Stimulated activated CD8-positive, alpha-beta memory T cell treated with anti-CD3 and anti-CD28 coated beads, Interleukin-12 subunit alpha, Interleukin-12 subunit beta, amount 100 ng/mL, for 1 hour (primary cell): ENCODE data around the gene TXNRD2.
"Not testable (repeated sequence)": the region's sequence is repeated elsewhere in the genome, so short reads cannot be mapped to it uniquely, and the experiment has no call there.

ENCODE experiments used
- DNase-seq: peaks from one replicate; pipeline ENCODE4 v3.0.0-alpha.2; 2020; ENCODE audit warnings: low read depth

The TXNRD2 gene

DNA sequence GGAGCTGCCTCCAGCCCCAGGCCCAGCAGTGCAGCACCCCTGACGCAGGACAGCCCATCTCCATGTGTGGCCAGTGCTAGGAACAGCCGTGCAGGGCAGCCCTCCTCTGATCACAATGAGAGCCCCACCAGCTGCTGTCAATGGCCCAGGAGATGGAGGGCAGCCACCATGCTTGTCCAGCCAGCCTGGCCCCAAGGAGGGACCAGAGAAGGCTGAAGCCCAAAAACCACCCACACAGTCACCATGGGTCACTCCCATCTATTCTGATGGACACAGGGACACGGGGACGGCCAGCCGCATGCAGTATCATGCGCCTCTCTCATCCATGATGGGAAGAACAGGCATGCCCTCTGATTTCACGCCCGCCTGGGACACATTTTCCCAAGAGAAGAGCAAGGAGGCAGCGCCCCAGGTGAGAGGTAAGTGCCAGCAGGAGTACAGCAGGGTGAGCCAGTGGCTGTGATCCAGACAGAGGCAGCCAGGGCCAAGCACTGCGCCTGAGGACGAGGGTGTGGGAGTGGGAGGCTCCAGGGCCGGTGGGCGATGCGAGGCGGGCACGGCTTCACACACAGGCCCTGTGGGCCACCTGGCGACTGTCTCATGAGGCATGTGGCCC is 53.4 kb downstream of the TXNRD2 start:
- no peak for DNase-seq

DNA sequence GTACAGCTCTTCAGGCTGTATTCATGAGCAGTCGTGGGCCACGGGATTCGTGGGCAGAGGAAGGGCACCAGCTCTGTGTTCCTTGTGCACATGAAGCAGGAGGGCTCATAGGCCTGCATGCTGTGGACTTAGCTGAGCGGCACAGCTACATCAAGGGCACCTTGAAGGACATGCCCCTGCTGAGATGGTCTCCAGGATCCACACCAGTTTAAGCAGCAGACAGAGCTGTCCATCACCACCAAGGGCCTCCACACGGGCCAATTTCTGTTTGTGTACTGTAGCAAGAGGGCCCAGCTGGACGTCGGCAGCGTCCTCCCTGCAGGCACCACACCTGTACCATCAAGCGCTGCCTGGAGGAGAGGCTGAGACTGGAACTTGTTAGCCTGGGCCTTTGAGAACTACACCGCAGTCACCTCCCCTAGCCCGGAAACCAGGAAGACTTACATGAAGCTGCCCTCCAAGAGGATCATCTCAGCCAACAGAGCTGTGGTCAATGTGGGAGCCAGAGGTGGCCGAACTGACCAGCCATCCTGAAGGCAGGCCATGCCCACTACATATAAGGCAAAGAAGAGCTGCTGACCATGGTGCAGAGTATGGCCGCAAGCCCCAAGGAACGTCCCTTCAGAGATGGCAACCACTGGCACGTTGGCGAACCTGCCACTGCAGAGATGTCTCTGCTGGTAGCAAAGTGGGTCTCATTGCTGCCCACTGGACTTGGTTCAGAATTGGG is 54.2 kb downstream of the TXNRD2 start:
- DNase-seq: no peak

DNA sequence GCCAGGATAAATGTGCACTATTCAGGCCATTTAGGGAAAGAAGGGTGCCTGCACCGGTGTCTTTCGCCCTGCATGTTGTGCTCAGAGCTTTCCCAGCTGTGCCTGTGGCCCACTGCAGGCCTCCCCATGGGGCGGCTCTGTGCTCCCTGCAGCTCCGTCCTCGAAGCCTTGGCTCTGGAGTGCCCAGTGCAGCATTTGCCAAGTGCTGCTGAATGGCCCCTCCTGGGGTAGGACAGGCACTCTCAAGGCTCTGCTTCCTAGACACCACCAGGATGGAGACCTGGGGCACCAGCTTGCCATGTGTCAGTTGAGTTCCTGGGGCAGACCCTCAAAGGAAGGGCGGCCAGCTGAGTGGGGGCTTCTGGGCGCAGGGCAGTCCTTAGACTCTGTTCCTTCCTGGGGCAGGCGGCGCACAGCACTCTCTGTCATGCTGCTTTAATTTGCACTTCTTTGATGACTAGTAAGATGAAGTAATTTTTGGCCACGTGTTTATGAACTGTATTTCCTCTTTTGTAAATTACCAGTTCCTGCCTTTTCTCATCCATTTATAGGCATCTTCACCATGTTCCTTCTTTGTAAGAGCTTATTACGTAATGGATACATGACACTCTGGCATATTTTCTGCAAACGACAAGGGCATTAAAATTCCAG is 54.9 kb downstream of the TXNRD2 start:
- no peak for DNase-seq

DNA sequence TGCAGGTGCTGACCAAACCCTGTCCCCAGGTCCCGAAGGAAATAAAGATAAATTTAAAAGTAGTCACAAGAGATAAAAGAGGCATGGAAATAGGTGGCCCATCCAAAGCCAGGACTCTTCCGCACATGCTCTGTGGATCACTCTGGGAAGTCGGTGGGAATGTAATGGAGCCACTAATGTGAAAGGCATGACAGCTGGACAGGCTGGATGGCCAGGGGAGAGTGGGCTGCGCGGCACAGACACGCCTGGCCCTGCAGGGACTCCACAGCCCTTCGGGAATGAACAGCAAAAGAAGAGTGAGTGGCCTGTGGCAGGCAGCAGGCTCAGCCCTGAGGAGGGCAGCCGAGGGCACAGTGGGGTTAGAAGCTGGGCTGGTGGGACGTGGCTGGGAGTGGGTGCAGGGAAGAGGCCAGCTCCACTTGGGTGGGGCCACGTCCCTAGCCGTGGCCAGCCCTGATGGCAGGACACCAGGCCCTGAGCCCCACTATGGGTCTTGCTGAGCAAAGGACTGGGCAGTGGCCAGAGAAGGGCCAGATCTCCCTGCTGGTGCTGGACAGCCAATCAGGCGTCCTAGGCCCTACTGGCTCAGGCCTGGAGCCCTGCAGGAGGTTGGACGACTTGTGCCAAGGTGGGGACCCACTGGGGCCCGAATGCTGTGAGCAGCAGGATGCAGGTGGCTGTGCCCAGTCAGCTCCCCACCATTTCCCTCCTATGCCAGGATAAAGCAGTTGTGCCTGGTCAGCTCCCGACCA is 55.6 kb downstream of the TXNRD2 start:
- DNase-seq: no peak

DNA sequence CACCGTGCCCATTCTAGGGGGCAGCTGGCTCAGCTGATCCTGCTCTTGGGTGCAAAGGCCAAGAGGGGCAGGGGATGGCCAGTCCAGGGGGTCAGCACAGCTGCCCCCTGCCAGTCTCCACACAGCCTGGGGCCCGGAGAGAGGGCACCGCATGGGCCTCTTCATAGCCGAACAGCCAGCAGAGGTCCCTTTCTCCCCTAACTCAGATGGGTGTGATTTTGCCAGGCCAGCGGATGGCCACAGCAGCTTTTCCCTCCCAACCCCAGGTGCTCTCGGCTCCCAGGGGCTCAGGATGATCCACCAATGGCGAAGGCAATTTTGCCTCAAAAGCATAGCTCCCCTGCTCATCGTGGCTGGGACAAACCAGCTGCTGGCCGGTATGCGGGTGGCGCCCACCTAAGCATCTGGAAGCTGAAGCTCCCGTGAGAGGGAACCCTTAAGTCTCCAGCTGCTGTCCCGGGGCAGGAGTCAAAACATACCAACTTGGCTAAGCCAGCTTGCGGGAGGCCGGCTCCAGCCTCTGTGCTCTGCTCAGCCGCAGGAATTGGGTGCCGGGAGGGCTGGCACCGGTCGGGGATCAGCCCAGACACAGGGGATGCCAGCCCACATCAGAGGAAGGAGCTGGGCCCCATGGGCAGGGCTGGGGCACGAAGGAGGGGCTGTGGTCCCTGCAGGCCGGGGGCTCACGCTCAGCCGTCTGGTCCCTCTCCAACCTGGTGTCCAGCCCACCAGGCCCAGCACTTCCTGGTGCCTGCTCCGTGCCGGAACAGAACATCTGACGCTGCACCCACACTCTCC is 56.5 kb downstream of the TXNRD2 start:
- no peak for DNase-seq

DNA sequence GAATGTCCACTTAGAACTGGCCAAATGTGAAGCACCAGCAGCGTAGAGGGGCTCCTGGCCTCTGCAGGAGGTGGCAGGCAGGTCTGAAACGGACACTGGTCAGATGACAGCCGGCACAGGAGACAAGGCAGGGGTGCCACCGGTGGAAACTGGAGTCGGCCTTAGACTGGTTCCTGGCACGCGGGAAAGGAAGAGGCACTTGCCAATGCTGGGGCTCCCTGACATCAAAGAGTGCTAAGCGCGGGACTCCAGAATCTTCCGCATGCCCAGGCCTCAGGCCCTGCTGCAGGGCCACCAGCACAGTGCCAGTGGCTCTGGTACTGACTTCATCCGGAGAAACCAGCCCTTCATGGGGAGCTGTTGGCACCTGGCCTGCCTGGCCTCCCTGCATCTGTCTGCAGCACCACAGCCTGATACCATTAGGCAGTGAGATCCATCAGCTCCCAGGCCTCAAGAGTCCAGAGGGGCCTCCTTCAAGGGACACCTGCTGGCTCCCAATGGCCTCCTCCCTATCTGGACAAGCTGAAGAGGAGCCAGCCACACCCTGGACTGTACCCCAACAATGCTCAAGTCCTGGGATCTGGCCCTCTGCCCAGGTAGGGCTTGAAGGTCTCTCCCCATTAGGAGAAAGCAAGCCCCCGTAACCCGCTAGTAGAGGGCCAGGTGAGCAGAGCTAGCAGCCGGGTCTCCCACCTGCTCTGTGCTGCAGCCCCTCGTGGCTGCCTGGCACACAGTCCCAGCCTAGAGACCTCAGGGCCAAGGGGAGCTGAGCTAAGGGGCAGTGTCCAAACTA is 57.3 kb downstream of the TXNRD2 start:
- DNase-seq: no peak

DNA sequence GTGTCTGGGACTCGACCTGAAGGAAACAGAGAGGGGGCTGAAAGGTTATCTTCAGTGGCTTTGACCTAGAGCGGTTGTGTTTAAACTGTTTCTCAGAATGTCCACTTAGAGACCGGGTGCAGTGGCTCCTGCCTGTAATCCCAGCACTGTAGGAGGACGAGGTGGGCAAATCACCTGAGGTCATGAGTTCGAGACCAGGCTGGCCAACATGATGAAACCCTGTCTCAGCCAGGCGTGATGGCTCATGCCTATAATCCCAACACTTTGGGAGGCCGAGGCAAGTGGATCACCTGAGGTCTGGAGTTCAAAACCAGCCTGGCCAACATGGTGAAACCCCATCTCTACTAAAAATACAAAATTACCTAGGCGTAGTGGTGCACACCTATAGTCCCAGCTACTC is 58.2 kb downstream of the TXNRD2 start:
- not testable (repeated sequence) for DNase-seq

DNA sequence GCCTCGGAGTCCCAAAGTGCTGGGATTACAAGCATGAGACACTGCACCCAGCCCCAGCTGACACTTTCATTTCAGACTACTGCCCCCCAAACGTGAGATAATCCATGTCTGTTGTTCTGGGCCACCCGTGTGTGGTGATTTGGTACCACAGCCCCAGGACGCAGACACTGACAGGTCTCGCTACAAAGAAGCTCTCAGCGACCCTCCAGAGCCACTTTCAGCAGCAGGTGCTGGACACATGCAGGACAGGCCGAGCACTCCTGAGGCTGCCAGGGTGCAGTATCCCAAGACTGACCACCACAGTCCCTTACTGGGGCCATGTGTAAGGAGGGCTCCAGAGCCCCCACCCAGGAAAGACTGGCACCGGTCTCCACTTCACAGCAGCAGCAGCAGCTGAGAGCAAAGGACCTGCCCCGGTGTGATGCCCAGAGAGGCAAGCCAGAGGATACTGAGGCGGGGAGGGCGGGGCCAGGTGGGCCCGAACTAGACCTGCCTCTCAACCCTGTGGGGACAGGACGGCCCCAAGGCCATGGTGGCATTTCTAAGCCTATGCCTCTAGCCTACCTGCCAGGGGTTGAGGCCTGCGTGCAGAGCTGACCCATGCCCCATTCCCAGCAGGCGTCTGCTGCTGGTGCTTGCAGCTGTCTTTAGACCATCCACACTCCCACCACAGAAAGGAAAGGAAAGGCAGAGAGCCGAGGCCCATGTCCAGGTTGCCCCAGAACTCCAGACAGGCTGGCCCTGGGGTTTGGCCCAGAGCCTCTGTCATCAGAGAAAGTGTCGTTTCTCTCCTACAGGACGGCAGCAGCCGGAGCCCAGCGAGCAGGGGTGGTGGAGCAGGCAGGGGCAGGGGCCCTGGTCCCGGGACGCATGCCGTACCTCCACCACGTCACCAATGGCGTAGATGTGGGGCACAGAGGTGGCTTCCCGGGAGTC is 58.9 kb downstream of the TXNRD2 start:
- DNase-seq: no peak

DNA sequence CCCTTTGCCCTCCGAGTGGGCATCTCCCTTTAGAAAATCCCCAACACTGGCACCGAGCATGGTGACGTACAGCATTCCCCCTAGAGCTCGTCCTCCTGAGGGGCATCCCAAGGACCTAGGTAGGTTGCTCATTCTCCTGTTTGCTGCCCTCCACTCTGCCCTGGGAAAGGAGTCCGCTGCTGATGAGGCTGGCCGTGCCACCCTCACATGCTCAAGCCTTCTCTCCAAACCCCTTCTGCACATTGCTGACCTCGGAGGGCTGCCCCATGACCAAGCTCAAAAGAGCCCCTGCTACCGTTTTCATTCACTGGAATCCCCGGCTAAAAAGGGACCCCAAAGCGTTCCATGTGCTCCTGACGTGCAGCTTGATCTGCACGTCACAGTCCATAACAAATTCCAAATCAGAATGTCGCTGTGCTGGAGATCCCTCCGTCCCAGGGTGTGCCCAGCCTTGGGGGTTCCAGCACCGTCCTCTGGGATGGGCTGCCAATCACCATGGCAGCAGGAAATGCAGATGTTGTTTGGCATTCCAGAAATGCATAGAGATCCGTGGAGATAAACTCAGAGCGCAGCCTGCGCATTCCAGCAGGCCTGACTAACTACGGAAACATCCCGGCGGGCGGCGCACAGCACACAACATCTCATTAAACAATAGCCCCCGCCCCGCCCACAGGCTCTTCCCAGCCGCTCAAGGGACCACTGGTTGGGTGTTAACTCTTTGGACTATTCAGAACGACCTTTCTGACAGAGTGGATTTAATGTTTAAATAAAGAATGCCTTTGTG is 60.6 kb downstream of the TXNRD2 start:
- no peak for DNase-seq

DNA sequence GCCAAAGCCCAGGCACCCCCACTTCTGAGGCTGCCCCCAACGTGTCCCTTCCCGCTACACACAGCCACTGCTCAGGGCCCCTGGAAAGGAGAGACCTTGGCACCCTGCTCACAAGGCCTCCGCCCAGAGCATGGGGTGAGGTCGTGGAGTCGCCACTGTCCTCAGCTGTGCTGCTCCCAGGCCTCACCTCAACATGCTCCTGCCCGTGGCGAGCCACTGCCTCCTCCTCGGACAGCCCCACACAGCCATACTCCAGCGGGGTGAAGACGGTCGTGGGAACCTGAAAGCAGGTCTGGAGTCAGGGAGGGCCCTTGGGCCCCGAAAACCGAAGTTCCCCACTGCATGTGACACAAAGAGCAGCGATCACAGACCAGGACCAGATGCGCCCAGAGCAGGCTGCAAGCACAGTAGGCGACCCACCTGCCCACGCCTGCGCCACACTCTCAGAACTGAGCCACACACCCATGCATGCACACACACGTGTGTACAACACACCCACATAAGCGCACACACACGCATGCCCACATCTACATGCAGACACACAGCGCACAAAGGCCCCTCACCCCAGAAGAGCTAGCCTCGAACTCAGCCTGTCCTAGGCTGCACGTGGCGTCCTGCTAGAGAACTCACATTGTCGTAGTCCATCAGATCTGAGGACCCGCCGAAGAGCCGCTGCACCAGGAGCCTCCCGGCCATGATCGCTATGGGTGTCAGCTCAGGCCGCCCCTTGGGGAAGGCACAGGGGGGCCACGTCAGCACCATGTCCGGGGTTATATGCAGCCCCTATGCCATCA is 61.4 kb downstream of the TXNRD2 start:
- DNase-seq: no peak

DNA sequence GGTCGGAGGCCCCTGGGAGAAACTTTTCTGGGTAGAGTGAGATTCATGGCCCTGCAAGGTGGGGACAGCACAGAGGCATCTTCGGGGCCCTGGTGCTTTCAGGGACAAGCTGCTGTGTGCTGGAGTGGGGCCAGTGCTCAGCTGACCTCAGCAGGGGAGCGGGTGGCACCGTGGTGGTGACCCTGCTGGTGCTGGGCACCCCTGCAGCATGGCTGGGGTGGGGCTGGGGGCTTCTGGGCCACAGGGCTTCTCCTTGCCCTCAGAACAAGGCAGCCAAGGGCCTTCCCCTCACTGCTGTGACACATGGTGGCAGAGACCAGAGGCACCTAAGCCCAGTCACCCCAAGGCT is 62.0 kb downstream of the TXNRD2 start:
- no peak for DNase-seq

DNA sequence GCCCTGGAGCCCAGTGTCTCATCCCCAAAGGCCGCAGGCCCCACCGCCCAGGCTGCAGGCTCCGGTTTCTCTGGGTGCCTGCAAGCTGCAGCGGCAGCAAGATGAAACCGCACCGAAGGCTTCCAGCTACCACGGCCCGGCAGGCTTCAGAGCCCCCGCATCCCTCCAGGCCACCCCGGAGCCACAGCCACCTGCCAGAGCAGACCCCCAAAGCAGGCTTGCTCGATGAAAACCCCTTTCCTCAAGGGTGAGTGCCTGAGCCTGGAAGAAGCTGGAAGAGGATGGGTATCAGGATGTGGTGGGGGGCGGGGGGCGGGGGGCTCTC is 62.4 kb downstream of the TXNRD2 start:
- DNase-seq: no peak

DNA sequence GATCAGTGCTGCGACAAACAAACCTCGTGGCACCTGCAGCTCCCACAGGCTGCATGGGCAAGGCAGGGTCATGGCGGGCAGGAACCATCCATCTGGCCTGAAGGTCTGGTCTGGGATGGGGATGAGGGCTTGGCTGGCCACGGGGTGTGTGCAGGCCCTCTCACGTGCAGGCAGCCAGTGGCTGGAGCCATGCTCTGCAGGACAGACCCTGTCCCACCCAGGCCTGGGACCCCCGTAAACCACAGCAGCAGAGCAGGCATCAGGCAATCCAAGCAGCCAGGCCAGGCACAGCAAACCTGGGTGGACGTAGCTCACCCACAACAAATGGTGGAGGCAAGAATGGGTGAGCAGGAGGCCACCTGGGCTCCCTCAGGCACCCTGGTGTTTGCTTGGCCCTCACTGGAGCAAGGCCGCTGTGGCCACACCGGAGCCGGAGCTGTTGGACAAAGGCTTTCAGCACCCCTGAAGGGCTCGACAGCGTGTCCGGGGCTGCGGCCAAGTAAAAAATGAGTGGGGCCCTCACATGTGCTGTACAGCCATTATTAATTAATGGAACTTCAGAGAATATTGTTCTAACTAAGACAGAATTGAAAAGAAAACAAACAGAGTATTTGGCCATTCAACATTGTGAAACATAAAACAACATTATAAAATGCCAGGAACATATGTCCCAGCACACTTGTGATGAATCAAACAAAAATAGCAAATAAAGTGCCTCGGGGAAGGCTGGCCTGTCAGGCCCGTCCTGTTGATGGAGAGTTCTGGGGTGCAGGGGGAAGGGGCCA is 63.0 kb downstream of the TXNRD2 start:
- DNase-seq: no peak

DNA sequence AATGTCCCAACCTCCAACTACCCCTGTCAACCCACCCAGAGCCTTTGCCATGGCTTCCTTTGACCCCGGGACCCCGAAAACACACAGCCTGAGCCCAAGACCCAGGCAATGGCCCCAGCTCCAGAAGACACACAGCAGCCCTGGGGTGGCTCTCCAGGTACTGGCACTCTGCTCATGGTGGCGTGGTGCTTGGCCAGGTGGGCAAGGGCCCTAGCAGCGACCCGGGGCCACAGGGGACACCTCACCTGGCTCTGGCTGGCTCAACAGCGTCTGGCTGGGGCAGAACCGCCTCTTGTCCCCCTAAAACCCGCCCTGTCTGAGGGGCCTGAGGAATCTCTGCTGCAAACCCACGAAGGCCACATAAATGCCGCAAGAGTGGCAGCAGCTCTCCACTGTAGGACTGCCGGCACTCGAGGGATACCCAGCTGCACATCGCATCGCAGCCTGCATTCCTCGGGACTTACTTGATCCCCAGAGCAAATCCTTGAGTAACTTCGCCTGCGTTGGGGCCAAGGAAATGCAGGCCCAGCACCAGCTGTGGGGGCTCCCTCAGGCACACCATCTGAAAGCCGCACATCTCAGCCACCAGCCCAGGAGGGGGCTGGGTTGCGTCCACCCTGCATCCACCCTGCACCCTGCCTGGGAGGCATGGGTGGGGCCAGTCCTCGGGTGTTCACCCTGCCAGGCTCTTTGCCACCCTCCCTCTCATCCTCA is 63.8 kb downstream of the TXNRD2 start:
- DNase-seq: no peak

DNA sequence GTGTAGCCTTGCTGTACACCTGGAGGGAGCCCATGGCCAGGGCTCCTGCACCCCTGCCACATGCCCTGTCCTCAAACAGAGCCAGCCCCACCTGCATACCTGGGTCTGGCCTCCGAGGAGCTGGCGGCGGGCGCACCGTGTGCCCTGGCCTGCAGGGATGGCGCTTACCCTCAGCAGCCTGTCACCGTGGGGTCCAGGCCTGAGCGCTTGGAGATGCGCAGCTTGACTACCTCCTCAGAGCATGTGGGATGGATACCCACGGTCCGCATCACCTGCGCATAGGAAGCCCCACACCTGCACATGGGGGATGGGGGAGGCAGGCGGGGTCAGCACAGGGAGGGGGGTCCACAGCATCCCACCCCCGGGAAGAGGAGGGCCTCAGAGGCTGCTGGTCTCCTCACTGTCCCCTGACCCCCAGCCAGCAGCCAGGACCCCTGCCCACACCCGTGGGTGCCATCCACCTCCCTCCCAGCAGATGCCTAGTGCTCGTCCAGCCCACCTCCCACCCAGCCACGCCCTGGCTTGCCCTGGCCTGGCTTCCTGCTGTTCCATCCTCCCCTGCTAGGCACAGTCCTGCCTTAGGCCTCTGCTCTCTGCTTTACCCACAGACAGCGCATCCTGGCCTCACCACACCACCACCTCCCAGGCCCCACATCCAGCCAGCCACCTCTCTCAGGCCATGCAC is 64.5 kb downstream of the TXNRD2 start:
- DNase-seq: no peak

DNA sequence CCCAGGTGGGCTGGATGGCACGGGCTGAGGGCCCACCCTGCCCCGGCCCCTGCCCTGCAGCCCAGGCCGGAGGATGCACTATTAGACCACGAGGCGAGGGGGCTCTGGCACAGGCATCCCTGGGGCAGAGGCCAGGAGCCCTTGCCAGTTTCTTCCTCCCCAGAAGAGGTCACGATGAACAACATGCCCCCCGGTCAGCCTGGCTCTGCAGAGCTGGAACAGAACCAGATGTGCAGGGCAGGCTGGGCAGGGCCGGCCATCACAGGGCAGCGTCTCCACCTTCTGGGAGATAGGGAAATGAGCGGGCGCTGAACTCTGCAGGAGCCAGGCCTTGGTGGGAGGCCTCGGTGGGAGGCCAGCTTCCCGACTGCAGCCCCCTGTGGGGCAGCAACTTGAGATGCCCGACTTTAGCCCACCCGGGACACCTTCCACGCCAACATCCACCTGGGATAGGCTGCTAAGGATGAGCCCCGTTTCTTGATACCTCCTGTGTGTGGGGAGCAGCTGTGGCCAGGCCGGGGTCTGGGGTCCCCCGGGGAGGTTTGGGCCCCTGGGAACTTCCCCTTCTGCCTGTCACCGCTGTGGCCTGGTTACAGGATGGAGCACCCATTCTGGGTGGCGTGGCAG is 65.2 kb downstream of the TXNRD2 start:
- DNase-seq: no peak
